HG02870 (cell line): ENCODE results near the gene SMIM10L2A.
A peak's percentile ranks its signal among the peaks of the same experiment; 100 is the strongest.
"Not testable (repeated sequence)": the region's sequence is repeated elsewhere in the genome, so short reads cannot be mapped to it uniquely, and the experiment has no call there.

Source experiments
- ATAC-seq: cut with Tn5 transposase; IDR thresholded peaks from one replicate; pipeline ENCODE4 v1.9.1; 2021; ENCODE audit warnings: mild to moderate bottlenecking, moderate library complexity; ENCODE audit not compliant: unreplicated experiment

SMIM10L2A gene

GRCh38 chrX:135421932-135422809 lies at the start of gene SMIM10L2A:
Gene SMIM10L2A, plus strand, starts transcription at chrX:135421944. Its CDS starts 188 bp downstream, at chrX:135422132.
- ATAC-seq = peak; percentile 42

GRCh38 chrX:135373357-135373756 lies 48.4 kb upstream of the SMIM10L2A start:
- no peak for ATAC-seq

- no peak for ATAC-seq
Measured at GRCh38 chrX:135382260-135382659, 39.5 kb upstream of the SMIM10L2A start.

GRCh38 chrX:135383249-135383648 lies 38.5 kb upstream of the SMIM10L2A start:
- ATAC-seq = no peak

- no peak for ATAC-seq
Measured at GRCh38 chrX:135384161-135384836, 37.4 kb upstream of the SMIM10L2A start.

- no peak for ATAC-seq
Measured at GRCh38 chrX:135388841-135389240, 32.9 kb upstream of the SMIM10L2A start.

- ATAC-seq = no peak
Measured at GRCh38 chrX:135389243-135389642, 32.5 kb upstream of the SMIM10L2A start.

- no peak for ATAC-seq
Measured at GRCh38 chrX:135389717-135390116, 32.0 kb upstream of the SMIM10L2A start.

- ATAC-seq = no peak
Measured at GRCh38 chrX:135391734-135392133, 30.0 kb upstream of the SMIM10L2A start.

GRCh38 chrX:135393051-135393450 lies 28.7 kb upstream of the SMIM10L2A start:
- ATAC-seq = no peak

- ATAC-seq = no peak
Measured at GRCh38 chrX:135395064-135395463, 26.7 kb upstream of the SMIM10L2A start.

GRCh38 chrX:135396109-135396508 lies 25.6 kb upstream of the SMIM10L2A start:
- ATAC-seq = no peak

GRCh38 chrX:135396566-135396965 lies 25.2 kb upstream of the SMIM10L2A start:
- no peak for ATAC-seq

GRCh38 chrX:135397652-135398051 lies 24.1 kb upstream of the SMIM10L2A start:
- ATAC-seq = no peak

- ATAC-seq = no peak
Measured at GRCh38 chrX:135403374-135403773, 18.4 kb upstream of the SMIM10L2A start.

GRCh38 chrX:135406428-135406827 lies 15.3 kb upstream of the SMIM10L2A start:
- not testable (repeated sequence) for ATAC-seq

GRCh38 chrX:135408794-135409193 lies 12.9 kb upstream of the SMIM10L2A start:
- no peak for ATAC-seq

- ATAC-seq = no peak
Measured at GRCh38 chrX:135410861-135411627, 10.7 kb upstream of the SMIM10L2A start.

GRCh38 chrX:135411893-135412292 lies 9.9 kb upstream of the SMIM10L2A start:
- no peak for ATAC-seq

- ATAC-seq = no peak
Measured at GRCh38 chrX:135416546-135416945, 5.2 kb upstream of the SMIM10L2A start.

- no peak for ATAC-seq
Measured at GRCh38 chrX:135420831-135421230, 913 bp upstream of the SMIM10L2A start.
